HEK293 (cell line): ENCODE measurements around the gene SFXN2.
A peak's percentile ranks its signal among the peaks of the same experiment; 100 is the strongest.

Experiments
- CTCF ChIA-PET: fragments of 350-600 bp; formaldehyde crosslinking; extraction: SDS; loops from one replicate; lab custom pipeline; 2021; ENCODE audit warnings: antibody characterized with exemption; lab: Yijun Ruan, JAX
- POLR2A ChIA-PET: fragments of 300-600 bp; formaldehyde crosslinking; extraction: SDS; loops from one replicate; lab custom pipeline; 2020; ENCODE audit warnings: antibody characterized with exemption, inconsistent platforms; lab: Yijun Ruan, JAX
- H3K27ac ChIP-seq: fragments of 200-500 bp; sonication (Bioruptor generic); 2 replicates; pipeline ENCODE4 v1.5.1; 2014; ENCODE audit warnings: low read depth, low read length, control low read depth, inconsistent platforms; ENCODE audit errors: extremely low read depth
- H3K36me3 ChIP-seq, 2 experiments: fragments of 200-500 bp in 1 of 2; sonication (Bioruptor generic) in 1 of 2; 1 replicate in 1 of 2; 2 replicates in 1 of 2; pipeline ENCODE4 v1.5.1; 2014 to 2017; ENCODE audit warnings: inconsistent platforms in 2 of 2, low read length in 2 of 2; ENCODE audit not compliant: control insufficient read depth in 2 of 2, insufficient read depth in 1 of 2
- H3K4me1 ChIP-seq: fragments of 200-500 bp; sonication (Bioruptor generic); 2 replicates; pipeline ENCODE4 v1.5.1; 2014; ENCODE audit warnings: mild to moderate bottlenecking, low read length, inconsistent platforms; ENCODE audit not compliant: control insufficient read depth, insufficient read depth
- H3K4me3 ChIP-seq: 2 replicates; pipeline ENCODE4 v1.5.1; 2011; ENCODE audit warnings: low read depth, mild to moderate bottlenecking, control low read depth, low read length, moderate library complexity
- H3K9me3 ChIP-seq: fragments of 200-500 bp; sonication (Bioruptor generic); 2 replicates; pipeline ENCODE4 v1.5.1; 2014; ENCODE audit warnings: low read depth, low read length, inconsistent platforms; ENCODE audit not compliant: control insufficient read depth, insufficient read depth
- GLI4 ChIP-seq: fragments of 450-650 bp; formaldehyde crosslinking; IDR thresholded peaks from 2 replicates; pipeline ENCODE4 v1.5.1; 2016; ENCODE audit warnings: missing biosample characterization, missing genetic modification characterization
- KLF1 ChIP-seq: fragments of 450-650 bp; formaldehyde crosslinking; IDR thresholded peaks from 2 replicates; pipeline ENCODE4 v1.5.1; 2016; ENCODE audit warnings: missing biosample characterization, missing genetic modification characterization
- MZF1 ChIP-seq: fragments of 450-650 bp; formaldehyde crosslinking; IDR thresholded peaks from 2 replicates; pipeline ENCODE4 v1.5.1; 2017; ENCODE audit warnings: missing biosample characterization, missing genetic modification characterization, borderline replicate concordance
- ZBTB17 ChIP-seq: fragments of 450-650 bp; formaldehyde crosslinking; IDR thresholded peaks from 2 replicates; pipeline ENCODE4 v1.5.1; 2016; ENCODE audit warnings: missing biosample characterization, missing genetic modification characterization
- ZFP37 ChIP-seq: fragments of 450-650 bp; formaldehyde crosslinking; IDR thresholded peaks from 2 replicates; pipeline ENCODE4 v1.5.1; 2016; ENCODE audit warnings: missing biosample characterization, missing genetic modification characterization
- ZFP41 ChIP-seq: fragments of 450-650 bp; formaldehyde crosslinking; IDR thresholded peaks from 2 replicates; pipeline ENCODE4 v1.5.1; 2016; ENCODE audit warnings: missing biosample characterization, missing genetic modification characterization, borderline replicate concordance
- ZIC2 ChIP-seq: fragments of 450-650 bp; formaldehyde crosslinking; IDR thresholded peaks from 2 replicates; pipeline ENCODE4 v1.5.1; 2016; ENCODE audit warnings: missing biosample characterization, missing genetic modification characterization
- ZNF501 ChIP-seq: fragments of 450-650 bp; formaldehyde crosslinking; IDR thresholded peaks from 2 replicates; pipeline ENCODE4 v1.5.1; 2016; ENCODE audit warnings: missing biosample characterization, missing genetic modification characterization
- ZNF549 ChIP-seq: fragments of 450-650 bp; IDR thresholded peaks from 2 replicates; pipeline ENCODE4 v1.5.1; 2018; ENCODE audit warnings: missing biosample characterization, missing genetic modification characterization, mild to moderate bottlenecking, inconsistent platforms, moderate library complexity
- ZNF585B ChIP-seq: fragments of 450-650 bp; formaldehyde crosslinking; IDR thresholded peaks from 2 replicates; pipeline ENCODE4 v1.5.1; 2016; ENCODE audit warnings: missing biosample characterization, missing genetic modification characterization
- ZNF664 ChIP-seq: fragments of 450-650 bp; formaldehyde crosslinking; IDR thresholded peaks from 2 replicates; pipeline ENCODE4 v1.5.1; 2016; ENCODE audit warnings: missing biosample characterization, missing genetic modification characterization
- ZNF76 ChIP-seq: fragments of 450-650 bp; formaldehyde crosslinking; IDR thresholded peaks from 2 replicates; pipeline ENCODE4; 2016; ENCODE audit warnings: low read depth, missing biosample characterization, missing genetic modification characterization, borderline replicate concordance
- ZNF843 ChIP-seq: fragments of 450-650 bp; formaldehyde crosslinking; IDR thresholded peaks from 2 replicates; pipeline ENCODE4 v1.5.1; 2016; ENCODE audit warnings: missing biosample characterization, missing genetic modification characterization
- ZSCAN30 ChIP-seq: fragments of 450-650 bp; IDR thresholded peaks from 2 replicates; pipeline ENCODE4 v1.5.1; 2018; ENCODE audit warnings: missing biosample characterization, mild to moderate bottlenecking, missing genetic modification characterization, moderate library complexity
- TF ChIP-seq, protein P1 (sequence below): fragments of 450-650 bp; formaldehyde crosslinking; IDR thresholded peaks from 2 replicates; pipeline ENCODE4 v1.5.1; 2016; ENCODE audit warnings: missing biosample characterization, missing genetic modification characterization, borderline replicate concordance
- TF ChIP-seq, protein P2 (sequence below): fragments of 450-650 bp; formaldehyde crosslinking; IDR thresholded peaks from 2 replicates; pipeline ENCODE4 v1.5.1; 2016; ENCODE audit warnings: missing biosample characterization, missing genetic modification characterization
- TF ChIP-seq, protein P3 (sequence below): fragments of 450-650 bp; IDR thresholded peaks from 2 replicates; pipeline ENCODE4 v1.5.1; 2018; ENCODE audit warnings: missing biosample characterization, missing genetic modification characterization
- TF ChIP-seq, protein P4 (sequence below): fragments of 450-650 bp; formaldehyde crosslinking; IDR thresholded peaks from 2 replicates; pipeline ENCODE4 v1.5.1; 2017; ENCODE audit warnings: missing biosample characterization, missing genetic modification characterization
- TF ChIP-seq, protein P5 (sequence below): sonication (generic); formaldehyde crosslinking; IDR thresholded peaks from 2 replicates; pipeline ENCODE4 v1.8.1; 2022; ENCODE audit warnings: mild to moderate bottlenecking, moderate library complexity, missing genetic modification reagents

The SFXN2 gene

DNA sequence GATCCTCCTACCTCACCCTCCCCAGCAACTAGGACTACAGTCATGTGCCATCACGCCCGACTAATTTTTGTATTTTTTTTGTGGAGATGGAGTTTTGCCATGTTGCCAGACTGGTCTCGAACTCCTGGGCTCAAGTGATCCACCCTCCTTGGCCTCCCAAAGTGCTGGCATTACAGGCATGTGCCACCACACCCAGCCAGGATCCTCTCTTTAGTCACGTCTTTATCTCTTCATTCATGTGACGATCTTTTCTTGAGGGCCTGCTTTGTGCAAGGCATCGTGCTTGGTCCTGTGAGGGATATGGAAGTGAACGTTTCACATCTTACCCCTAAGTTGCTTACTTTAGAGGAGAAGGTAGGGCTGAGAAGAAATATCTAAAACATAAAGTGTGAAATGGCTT is 50.9 kb downstream of the SFXN2 start (continued):
- TF ChIP-seq, protein P1, sequence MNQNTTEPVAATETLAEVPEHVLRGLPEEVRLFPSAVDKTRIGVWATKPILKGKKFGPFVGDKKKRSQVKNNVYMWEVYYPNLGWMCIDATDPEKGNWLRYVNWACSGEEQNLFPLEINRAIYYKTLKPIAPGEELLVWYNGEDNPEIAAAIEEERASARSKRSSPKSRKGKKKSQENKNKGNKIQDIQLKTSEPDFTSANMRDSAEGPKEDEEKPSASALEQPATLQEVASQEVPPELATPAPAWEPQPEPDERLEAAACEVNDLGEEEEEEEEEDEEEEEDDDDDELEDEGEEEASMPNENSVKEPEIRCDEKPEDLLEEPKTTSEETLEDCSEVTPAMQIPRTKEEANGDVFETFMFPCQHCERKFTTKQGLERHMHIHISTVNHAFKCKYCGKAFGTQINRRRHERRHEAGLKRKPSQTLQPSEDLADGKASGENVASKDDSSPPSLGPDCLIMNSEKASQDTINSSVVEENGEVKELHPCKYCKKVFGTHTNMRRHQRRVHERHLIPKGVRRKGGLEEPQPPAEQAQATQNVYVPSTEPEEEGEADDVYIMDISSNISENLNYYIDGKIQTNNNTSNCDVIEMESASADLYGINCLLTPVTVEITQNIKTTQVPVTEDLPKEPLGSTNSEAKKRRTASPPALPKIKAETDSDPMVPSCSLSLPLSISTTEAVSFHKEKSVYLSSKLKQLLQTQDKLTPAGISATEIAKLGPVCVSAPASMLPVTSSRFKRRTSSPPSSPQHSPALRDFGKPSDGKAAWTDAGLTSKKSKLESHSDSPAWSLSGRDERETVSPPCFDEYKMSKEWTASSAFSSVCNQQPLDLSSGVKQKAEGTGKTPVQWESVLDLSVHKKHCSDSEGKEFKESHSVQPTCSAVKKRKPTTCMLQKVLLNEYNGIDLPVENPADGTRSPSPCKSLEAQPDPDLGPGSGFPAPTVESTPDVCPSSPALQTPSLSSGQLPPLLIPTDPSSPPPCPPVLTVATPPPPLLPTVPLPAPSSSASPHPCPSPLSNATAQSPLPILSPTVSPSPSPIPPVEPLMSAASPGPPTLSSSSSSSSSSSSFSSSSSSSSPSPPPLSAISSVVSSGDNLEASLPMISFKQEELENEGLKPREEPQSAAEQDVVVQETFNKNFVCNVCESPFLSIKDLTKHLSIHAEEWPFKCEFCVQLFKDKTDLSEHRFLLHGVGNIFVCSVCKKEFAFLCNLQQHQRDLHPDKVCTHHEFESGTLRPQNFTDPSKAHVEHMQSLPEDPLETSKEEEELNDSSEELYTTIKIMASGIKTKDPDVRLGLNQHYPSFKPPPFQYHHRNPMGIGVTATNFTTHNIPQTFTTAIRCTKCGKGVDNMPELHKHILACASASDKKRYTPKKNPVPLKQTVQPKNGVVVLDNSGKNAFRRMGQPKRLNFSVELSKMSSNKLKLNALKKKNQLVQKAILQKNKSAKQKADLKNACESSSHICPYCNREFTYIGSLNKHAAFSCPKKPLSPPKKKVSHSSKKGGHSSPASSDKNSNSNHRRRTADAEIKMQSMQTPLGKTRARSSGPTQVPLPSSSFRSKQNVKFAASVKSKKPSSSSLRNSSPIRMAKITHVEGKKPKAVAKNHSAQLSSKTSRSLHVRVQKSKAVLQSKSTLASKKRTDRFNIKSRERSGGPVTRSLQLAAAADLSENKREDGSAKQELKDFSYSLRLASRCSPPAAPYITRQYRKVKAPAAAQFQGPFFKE (tag by site-specific recombination) = no peak
- TF ChIP-seq, protein P2, sequence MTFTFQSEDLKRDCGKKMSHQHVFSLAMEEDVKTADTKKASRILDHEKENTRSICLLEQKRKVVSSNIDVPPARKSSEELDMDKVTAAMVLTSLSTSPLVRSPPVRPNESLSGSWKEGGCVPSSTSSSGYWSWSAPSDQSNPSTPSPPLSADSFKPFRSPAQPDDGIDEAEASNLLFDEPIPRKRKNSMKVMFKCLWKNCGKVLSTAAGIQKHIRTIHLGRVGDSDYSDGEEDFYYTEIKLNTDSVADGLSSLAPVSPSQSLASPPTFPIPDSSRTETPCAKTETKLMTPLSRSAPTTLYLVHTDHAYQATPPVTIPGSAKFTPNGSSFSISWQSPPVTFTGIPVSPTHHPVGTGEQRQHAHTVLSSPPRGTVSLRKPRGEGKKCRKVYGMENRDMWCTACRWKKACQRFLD (tag by site-specific recombination) = no peak
- TF ChIP-seq ZNF664 (tag by site-specific recombination) = no peak
- no peak for TF ChIP-seq KLF1 (tag by site-specific recombination)
- TF ChIP-seq, all 188 proteins: peak for 0

DNA sequence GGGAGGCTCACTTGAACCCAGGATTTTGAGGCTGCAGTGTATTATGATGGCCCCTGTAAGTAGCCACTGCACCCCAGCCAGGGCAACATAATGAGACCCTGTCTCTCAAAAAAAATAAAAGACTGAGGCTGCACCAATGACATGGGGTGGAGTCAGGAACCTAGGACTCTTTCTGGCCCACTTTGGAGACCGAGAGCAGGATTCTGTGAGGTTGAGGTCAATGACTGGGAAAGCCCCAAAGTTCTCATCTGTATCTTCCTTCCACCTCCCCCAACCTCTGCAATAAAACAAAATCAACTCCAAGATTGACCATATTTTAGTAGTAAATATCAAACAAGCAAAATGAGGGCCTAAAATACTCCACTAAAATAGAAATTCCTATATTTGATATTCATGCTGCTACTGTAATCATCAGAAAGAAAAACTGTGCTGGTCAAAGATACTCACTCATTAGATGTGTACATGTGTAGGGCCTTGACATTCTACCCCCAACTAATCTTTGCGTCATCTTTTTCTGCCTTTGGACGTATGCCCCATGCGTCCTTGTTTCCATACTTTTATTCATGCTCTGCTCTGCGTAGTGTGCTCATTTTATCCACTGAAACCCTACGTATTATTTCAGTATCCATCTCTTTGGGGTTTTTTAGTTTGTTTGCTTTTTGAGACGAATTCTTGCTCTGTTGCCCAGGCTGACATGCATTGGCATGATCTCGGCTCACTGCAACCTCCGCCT is 53.2 kb downstream of the SFXN2 start:
- TF ChIP-seq ZNF585B = 0 out of 2 replicates have a peak, but pooled peaks have one; percentile 28
- 0 out of 2 replicates have a peak, but pooled peaks have one; percentile 9 for TF ChIP-seq ZSCAN30
- TF ChIP-seq, protein P3, sequence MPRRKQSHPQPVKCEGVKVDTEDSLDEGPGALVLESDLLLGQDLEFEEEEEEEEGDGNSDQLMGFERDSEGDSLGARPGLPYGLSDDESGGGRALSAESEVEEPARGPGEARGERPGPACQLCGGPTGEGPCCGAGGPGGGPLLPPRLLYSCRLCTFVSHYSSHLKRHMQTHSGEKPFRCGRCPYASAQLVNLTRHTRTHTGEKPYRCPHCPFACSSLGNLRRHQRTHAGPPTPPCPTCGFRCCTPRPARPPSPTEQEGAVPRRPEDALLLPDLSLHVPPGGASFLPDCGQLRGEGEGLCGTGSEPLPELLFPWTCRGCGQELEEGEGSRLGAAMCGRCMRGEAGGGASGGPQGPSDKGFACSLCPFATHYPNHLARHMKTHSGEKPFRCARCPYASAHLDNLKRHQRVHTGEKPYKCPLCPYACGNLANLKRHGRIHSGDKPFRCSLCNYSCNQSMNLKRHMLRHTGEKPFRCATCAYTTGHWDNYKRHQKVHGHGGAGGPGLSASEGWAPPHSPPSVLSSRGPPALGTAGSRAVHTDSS (tag by site-specific recombination) = no peak
- TF ChIP-seq ZFP37 = no peak
- ChIA-PET POLR2A (interaction anchor here (0.7 kb wide), 2 partner anchors 8 to 118 kb away, joined by 3 read pairs; no protein-coding TSS in a partner anchor), CTCF (interaction anchor here (0.6 kb wide), 1 partner anchor 29 kb away, joined by 3 read pairs; no protein-coding TSS in a partner anchor)
- H3K4me3 ChIP-seq = no peak overlapping the region
- H3K27ac ChIP-seq = peak overlapping the region; percentile 32; the same call in 1 of the 2 replicates
- H3K36me3 ChIP-seq = no peaks in the 10 kb centered on the region
- no peaks in the 10 kb centered on the region for H3K9me3 ChIP-seq
- H3K4me1 ChIP-seq = peaks cover 31% of the 10 kb centered on the region

DNA sequence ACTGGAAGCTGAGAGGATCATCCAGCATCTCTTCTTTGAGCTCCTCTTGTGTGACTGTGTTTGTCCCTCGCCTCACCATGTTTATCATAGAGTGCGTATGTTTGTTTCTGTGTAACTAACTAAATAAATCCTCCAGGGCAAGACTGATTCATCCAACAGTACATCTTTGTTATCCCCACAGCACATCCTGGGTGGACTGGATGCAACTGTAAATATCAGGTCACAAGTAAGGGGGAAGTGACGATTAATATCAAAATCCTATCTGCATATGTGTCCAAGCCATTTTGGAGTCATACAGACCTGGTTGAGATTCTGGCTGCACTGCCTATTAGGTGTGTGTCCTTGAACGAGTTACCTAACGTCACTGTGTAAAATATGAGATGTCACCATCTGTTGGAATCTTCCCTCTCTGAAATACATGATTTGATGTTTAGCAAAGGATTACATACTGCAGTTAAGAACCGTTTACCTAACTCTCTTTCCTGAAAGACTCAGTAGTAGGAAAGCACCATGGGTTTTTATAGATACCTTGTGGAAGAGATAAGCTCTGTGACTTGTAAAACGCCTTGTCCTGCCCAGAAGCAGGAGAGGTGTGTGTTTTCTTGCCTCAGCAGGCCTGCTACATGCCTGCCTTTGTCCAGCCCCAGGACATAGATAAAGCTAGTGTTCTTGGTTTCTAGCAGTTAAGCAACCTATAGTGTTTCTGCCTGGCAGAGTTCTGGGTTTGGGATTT is 55.1 kb downstream of the SFXN2 start:
- Histone ChIP-seq H3K4me1 (peaks cover 30% of the 10 kb centered on the region), H3K36me3 (no peaks in the 10 kb centered on the region), H3K27ac (peak overlapping the region; percentile 10; the same call in 1 of the 2 replicates), H3K4me3 (no peak overlapping the region), H3K9me3 (no peaks in the 10 kb centered on the region)
- ChIA-PET CTCF (interaction anchor here (0.7 to 1.9 kb wide), 2 partner anchors 17 to 563 kb away, joined by 5 to 11 read pairs; no protein-coding TSS in a partner anchor), POLR2A (interaction anchor here (0.6 kb wide), 1 partner anchor 11 kb away, joined by 3 read pairs; no protein-coding TSS in a partner anchor)
- TF ChIP-seq ZBTB17 (tag by site-specific recombination) = no peak
- TF ChIP-seq, protein P4, sequence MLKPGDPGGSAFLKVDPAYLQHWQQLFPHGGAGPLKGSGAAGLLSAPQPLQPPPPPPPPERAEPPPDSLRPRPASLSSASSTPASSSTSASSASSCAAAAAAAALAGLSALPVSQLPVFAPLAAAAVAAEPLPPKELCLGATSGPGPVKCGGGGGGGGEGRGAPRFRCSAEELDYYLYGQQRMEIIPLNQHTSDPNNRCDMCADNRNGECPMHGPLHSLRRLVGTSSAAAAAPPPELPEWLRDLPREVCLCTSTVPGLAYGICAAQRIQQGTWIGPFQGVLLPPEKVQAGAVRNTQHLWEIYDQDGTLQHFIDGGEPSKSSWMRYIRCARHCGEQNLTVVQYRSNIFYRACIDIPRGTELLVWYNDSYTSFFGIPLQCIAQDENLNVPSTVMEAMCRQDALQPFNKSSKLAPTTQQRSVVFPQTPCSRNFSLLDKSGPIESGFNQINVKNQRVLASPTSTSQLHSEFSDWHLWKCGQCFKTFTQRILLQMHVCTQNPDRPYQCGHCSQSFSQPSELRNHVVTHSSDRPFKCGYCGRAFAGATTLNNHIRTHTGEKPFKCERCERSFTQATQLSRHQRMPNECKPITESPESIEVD (tag by site-specific recombination) = peak; percentile 44; the same call in 1 of the 2 replicates
- TF ChIP-seq GLI4 (tag by site-specific recombination) = no peak
- TF ChIP-seq ZIC2 (tag by site-specific recombination) = no peak
- TF ChIP-seq, protein P5, sequence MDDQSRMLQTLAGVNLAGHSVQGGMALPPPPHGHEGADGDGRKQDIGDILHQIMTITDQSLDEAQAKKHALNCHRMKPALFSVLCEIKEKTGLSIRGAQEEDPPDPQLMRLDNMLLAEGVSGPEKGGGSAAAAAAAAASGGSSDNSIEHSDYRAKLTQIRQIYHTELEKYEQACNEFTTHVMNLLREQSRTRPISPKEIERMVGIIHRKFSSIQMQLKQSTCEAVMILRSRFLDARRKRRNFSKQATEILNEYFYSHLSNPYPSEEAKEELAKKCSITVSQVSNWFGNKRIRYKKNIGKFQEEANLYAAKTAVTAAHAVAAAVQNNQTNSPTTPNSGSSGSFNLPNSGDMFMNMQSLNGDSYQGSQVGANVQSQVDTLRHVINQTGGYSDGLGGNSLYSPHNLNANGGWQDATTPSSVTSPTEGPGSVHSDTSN (CRISPR knock-in tag) = no peak
- no peak for TF ChIP-seq ZFP41 (tag by site-specific recombination)
- TF ChIP-seq ZNF549 (tag by site-specific recombination) = no peak
- no peak for TF ChIP-seq ZNF76
- no peak for TF ChIP-seq MZF1
- no peak for TF ChIP-seq ZNF843 (tag by site-specific recombination)
- no peak for TF ChIP-seq ZNF501
